GM18951 (cell line): Measurements from ENCODE around the gene ANKRD60.

Experiments used
- POLR2A ChIP-seq: IDR thresholded peaks from 4 replicates; pipeline ENCODE4 v1.6.1; 2011; ENCODE audit warnings: mild to moderate bottlenecking; ENCODE audit not compliant: insufficient read length, insufficient read depth; ENCODE audit errors: extremely low read depth
- in situ Hi-C: fragments of 300-500 bp; cut with MboI; formaldehyde crosslinking; loops from one replicate; pipeline ENCODE4 v1.12.0; 2022; ENCODE audit warnings: low sequenced_read_pairs, mixed read lengths, inconsistent platforms; ENCODE audit not compliant: unreplicated experiment

Gene ANKRD60

DNA sequence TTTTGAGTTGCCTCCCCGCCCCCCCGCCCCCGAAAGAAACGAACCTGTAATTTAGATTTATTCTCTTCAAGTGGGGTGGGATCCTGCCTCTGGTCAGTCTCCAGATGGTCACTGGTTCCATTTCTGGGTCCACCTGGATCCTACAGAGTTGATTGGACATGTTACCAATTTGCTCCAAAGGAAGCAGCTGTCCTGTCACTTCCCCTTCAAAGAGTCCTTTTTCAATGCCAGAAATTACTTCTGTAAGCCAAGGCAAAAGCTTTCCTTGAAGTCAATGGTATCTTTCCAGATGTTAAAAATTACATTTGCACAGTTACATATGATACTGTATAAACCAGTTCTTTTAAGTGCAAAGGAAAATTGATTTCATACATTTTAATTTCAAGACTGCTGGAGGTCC is 12.0 kb upstream of the ANKRD60 start:
- no peak for TF ChIP-seq POLR2A
- in situ Hi-C loops: loop anchor here (10.0 to 25.0 kb wide), 2 partner anchors 204 to 397 kb away; no protein-coding TSS in a partner anchor

DNA sequence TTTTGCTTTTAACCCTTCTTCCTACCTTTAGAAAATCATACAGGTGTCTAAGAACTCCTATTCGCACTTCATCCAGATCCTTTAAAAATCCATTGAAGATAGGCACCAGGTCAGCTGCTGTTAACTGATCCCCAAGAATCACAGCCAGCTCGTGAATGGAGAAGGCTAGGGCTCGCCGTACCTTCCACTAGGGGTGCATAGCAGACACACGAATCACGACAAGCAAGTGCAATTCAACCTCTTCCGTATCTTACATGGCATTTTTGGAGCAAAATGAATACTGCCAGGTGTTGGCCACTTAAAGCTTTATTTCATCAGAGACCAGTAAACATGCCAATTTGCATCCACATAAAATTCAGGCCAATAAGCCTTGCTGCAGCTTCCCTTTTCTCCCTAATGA is 10.8 kb upstream of the ANKRD60 start:
- in situ Hi-C loops: loop anchor here (25.0 kb wide), 1 partner anchor 398 kb away; no protein-coding TSS in a partner anchor
- TF ChIP-seq POLR2A: no peak

DNA sequence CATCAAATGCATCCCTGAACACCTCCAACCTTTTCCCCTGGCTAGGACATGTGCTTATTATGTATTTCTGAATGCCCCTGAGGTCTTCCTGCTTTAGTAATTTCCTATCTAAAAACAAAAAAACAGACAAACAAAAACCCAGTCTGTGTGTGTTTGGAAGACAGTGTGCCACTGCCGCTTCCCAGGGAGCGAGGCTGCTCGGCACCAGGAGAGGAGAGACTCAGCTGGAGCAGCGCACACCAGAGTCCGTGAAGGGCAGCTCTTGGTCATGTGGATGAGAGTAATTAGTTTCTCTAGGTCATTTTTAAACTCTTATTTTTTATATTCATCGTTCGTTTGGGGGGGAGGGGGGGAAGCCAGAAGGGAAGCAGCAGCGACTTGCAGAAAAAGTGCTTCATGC is 10.0 kb upstream of the ANKRD60 start:
- in situ Hi-C loops: loop anchor here (25.0 kb wide), 1 partner anchor 399 kb away; no protein-coding TSS in a partner anchor
- no peak for TF ChIP-seq POLR2A

DNA sequence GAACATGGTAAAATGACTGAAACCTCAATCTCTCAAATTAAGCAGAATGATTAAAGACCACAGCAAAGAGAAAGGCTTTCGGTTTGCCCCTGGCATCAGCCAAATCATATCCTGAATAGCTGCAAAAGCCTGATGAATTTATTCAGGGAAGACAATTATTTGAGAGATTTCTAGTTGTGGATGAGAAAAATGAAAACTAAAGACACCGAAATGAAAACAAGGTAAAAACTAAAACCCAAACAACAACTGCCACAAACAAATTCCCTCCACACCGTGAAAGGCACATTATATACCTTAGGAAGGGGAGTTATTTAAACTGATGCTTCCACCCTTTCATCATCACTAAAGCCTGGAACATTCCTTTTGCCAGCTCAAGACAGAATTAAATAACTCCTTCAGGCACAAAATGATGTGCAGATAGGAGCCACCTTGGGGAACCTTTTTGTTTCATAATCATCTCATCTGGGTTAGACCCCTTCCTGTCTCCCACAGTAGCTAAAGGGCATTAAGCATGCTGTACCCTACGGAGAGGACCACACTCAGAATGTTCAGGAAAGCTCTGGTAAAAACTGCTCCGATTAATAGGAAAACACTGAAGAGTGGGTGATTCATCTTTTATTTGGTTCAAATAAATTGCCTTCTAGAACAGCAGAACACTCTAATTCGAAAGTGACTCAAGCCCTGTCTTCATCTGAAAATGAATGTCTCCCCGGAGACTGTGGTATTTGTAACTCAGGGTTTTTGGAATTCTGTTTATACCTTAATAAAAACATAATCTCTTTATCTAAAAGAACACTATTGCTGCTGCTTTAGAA is 9.1 kb upstream of the ANKRD60 start:
- no peak for TF ChIP-seq POLR2A
- in situ Hi-C loops: loop anchor here (25.0 kb wide), 1 partner anchor 400 kb away; no protein-coding TSS in a partner anchor

DNA sequence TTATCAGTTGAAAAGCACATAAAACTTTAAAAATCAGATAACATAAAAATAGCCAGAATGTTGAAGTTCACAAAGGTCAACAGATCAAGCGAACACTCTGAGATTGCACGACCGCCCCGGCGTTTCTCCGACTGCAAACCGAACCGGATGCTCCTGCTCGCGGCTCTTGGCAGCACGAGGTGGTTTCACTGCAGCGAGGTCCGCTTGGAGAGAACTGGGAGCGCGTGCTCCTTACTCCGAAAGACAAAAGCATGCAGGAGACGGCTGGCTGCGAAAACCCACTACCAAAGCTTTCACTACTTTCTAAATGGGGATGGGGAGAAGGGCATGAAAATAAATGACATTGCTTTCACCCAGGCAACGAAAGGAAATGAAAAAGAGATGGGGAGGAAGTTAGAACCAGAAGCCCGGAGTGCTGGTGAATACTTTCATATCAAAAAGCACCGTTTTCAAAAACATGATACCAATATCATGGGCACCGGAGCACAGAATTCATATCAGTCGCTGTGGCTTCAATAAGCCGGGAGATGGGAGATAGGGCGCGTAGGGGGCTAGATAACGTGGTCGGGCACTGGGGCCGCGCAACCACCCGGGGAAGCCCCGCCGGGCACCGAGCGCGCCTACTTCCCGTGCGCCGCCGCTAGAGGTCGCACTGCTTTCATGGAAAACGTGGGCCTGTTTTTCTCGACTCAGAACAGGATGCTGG is 8.3 kb upstream of the ANKRD60 start:
- TF ChIP-seq POLR2A: no peak
- in situ Hi-C loops: loop anchor here (25.0 kb wide), 1 partner anchor 401 kb away; no protein-coding TSS in a partner anchor

- in situ Hi-C loops: loop anchor here (25.0 kb wide), 1 partner anchor 402 kb away; no protein-coding TSS in a partner anchor
Measured at GRCh38 chr20:58235010-58235409, 6.6 kb upstream of the ANKRD60 start.

GRCh38 chr20:58233881-58234528 is 5.6 kb upstream of the ANKRD60 start:
- in situ Hi-C loops: loop anchor here (25.0 kb wide), 1 partner anchor 403 kb away; no protein-coding TSS in a partner anchor
- no peak for TF ChIP-seq POLR2A

More at GRCh38 chr20:58235010-58235409, 6.6 kb upstream of the ANKRD60 start:
- no peak for TF ChIP-seq POLR2A

- TF ChIP-seq POLR2A: no peak
- in situ Hi-C loops: loop anchor here (25.0 kb wide), 1 partner anchor 404 kb away; no protein-coding TSS in a partner anchor
Measured at GRCh38 chr20:58233393-58233792, 4.9 kb upstream of the ANKRD60 start.

DNA sequence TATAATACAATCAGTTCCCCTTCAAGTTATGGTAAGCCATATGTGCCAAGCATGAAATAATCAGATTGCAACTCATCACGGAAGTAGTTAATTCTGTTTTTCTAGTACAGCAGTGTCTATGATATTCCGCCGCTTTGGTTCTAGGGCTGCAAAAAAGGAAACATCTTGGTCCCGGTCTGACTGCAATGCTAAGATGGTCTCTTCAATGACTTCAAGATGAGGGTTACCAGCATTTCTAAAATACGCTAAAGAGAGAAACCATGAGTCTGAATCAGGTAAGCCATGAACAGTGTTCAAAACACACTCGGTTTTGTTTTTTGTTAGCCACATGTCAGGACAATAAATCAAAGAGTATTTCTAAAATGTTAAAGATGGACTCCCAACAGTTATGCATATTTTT is 3.2 kb upstream of the ANKRD60 start:
- in situ Hi-C loops: loop anchor here (25.0 kb wide), 1 partner anchor 406 kb away; no protein-coding TSS in a partner anchor
- no peak for TF ChIP-seq POLR2A

- in situ Hi-C loops: loop anchor here (25.0 kb wide), 1 partner anchor 408 kb away; no protein-coding TSS in a partner anchor
- TF ChIP-seq POLR2A: no peak
Measured at GRCh38 chr20:58229198-58229798, 845 bp upstream of the ANKRD60 start.

DNA sequence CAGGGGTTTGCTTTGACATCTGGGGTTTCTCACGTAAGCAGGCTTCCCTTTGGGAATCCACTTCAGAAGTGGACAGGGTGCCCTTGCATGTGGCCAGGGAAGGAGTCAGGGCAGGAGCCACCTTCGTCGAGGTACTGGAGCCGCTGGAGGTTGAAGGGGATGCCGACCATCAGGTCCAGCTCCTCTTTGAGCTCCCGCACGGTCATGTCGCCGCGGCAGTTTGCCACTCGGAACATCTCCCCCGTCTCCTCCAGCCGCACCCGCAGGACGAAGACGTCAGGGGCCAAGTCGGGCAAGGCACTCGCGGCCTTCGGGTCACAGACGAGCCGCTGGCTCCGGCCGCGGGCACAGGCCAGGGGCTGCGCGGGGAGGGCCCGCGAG is 360 bp downstream of the ANKRD60 start:
- TF ChIP-seq POLR2A: no peak
- in situ Hi-C loops: loop anchor here (25.0 kb wide), 1 partner anchor 409 kb away; no protein-coding TSS in a partner anchor

- in situ Hi-C loops: loop anchor here (25.0 kb wide), 1 partner anchor 410 kb away; no protein-coding TSS in a partner anchor
- no peak for TF ChIP-seq POLR2A
Measured at GRCh38 chr20:58227391-58228102, 906 bp downstream of the ANKRD60 start.
